Mesendoderm (in vitro differentiated cells): ENCODE measurements around the gene SLC16A6.
"Not testable (repeated sequence)": the region's sequence is repeated elsewhere in the genome, so short reads cannot be mapped to it uniquely, and the experiment has no call there.

Experiments used
- DNase-seq: peaks from one replicate; pipeline ENCODE4 v3.0.0; 2013
- H2AK5ac ChIP-seq: 2 replicates; pipeline ENCODE4 v1.6.1; 2013; ENCODE audit warnings: low read length, inconsistent platforms
- H2BK120ac ChIP-seq: 2 replicates; pipeline ENCODE4 v1.6.1; 2013; ENCODE audit warnings: low read depth, mild to moderate bottlenecking, low read length, moderate library complexity, mixed read lengths
- H2BK15ac ChIP-seq: replicated peaks from 2 replicates; pipeline ENCODE4 v1.6.1; 2013; ENCODE audit warnings: low read depth, mild to moderate bottlenecking, moderate library complexity
- H2BK5ac ChIP-seq: 2 replicates; pipeline ENCODE4 v1.6.1; 2013; ENCODE audit warnings: low read length, inconsistent platforms
- H3K18ac ChIP-seq: 2 replicates; pipeline ENCODE4 v1.6.1; 2013; ENCODE audit warnings: mild to moderate bottlenecking, low read length, mixed read lengths
- H3K23ac ChIP-seq: one replicate; pipeline ENCODE4 v1.6.1; 2013; ENCODE audit warnings: low read length
- H3K27ac ChIP-seq: 2 replicates; pipeline ENCODE4 v1.5.1; 2013; ENCODE audit warnings: low read depth, mild to moderate bottlenecking, inconsistent platforms, low read length, moderate library complexity
- H3K27me3 ChIP-seq: 2 replicates; pipeline ENCODE4 v1.6.1; 2013; ENCODE audit warnings: low read length, control low read depth, mild to moderate bottlenecking, inconsistent platforms; ENCODE audit not compliant: insufficient read depth, poor library complexity
- H3K36me3 ChIP-seq: 2 replicates; pipeline ENCODE4 v1.6.1; 2013; ENCODE audit warnings: low read length, inconsistent platforms; ENCODE audit not compliant: control insufficient read depth, insufficient read depth
- H3K4ac ChIP-seq: one replicate; pipeline ENCODE4 v1.6.1; 2013; ENCODE audit warnings: low read depth, mild to moderate bottlenecking, low read length, moderate library complexity
- H3K4me1 ChIP-seq: 2 replicates; pipeline ENCODE4 v1.6.1; 2013; ENCODE audit warnings: low read depth, low read length, inconsistent platforms; ENCODE audit not compliant: control insufficient read depth
- H3K4me2 ChIP-seq: 2 replicates; pipeline ENCODE4 v1.6.1; 2013; ENCODE audit warnings: low read length
- H3K4me3 ChIP-seq: 2 replicates; pipeline ENCODE4 v1.5.1; 2013; ENCODE audit warnings: mild to moderate bottlenecking, low read length
- H3K56ac ChIP-seq: one replicate; pipeline ENCODE4 v1.6.1; 2013; ENCODE audit warnings: low read length
- H3K79me1 ChIP-seq: 2 replicates; pipeline ENCODE4 v1.6.1; 2013; ENCODE audit warnings: low read length, inconsistent platforms
- H3K79me2 ChIP-seq: 2 replicates; pipeline ENCODE4 v1.6.1; 2013; ENCODE audit warnings: mild to moderate bottlenecking, low read length; ENCODE audit not compliant: control insufficient read depth, insufficient read depth
- H3K9ac ChIP-seq: 2 replicates; pipeline ENCODE4 v1.6.1; 2013; ENCODE audit warnings: low read length, inconsistent platforms
- H4K5ac ChIP-seq: one replicate; pipeline ENCODE4 v1.6.1; 2013; ENCODE audit warnings: low read length
- H4K8ac ChIP-seq: one replicate; pipeline ENCODE4 v1.6.1; 2013; ENCODE audit warnings: low read depth, mild to moderate bottlenecking, control low read depth, low read length, moderate library complexity
- WGBS: extraction: QIAGEN DNeasy Blood & Tissue Kit; methylation state at CpG from one replicate; pipeline ENCODE4 v1.1.7; 2013; ENCODE audit warnings: low lambda C conversion rate, missing lambda C conversion rate; ENCODE audit not compliant: insufficient coverage; ENCODE audit errors: extremely low coverage; 5-methylcytosine and 5-hydroxymethylcytosine counted together

Gene SLC16A6

GRCh38 chr17:68288804-68289203 lies 2.1 kb downstream of the SLC16A6 start:
- H3K27ac ChIP-seq: no peak overlapping the region
- WGBS: no CpG with 5 or more reads among the region's 7 CpGs
- no peak overlapping the region for H3K9ac ChIP-seq
- H3K4me2 ChIP-seq: no peak overlapping the region
- H4K8ac ChIP-seq: no peak overlapping the region
- H3K27me3 ChIP-seq: peaks cover 9% of the 10 kb centered on the region
- no peaks in the 10 kb centered on the region for H3K36me3 ChIP-seq
- H2BK15ac ChIP-seq: no peak overlapping the region
- H2AK5ac ChIP-seq: no peak overlapping the region
- H2BK120ac ChIP-seq: no peak overlapping the region
- H3K79me1 ChIP-seq: no peaks in the 10 kb centered on the region
- no peak overlapping the region for H4K5ac ChIP-seq
- H3K4ac ChIP-seq: no peak overlapping the region
- no peak overlapping the region for H3K23ac ChIP-seq
- DNase-seq: peak; percentile 27
- H2BK5ac ChIP-seq: no peak overlapping the region
- no peak overlapping the region for H3K56ac ChIP-seq
- no peaks in the 10 kb centered on the region for H3K79me2 ChIP-seq
- H3K4me3 ChIP-seq: no peak overlapping the region
- H3K18ac ChIP-seq: no peak overlapping the region
- H3K4me1 ChIP-seq: no peaks in the 10 kb centered on the region

- no peak overlapping the region for H2AK5ac ChIP-seq
Measured at GRCh38 chr17:68288375-68288774, 2.6 kb downstream of the SLC16A6 start.

GRCh38 chr17:68281965-68282364 lies 9.0 kb downstream of the SLC16A6 start:
- not testable (repeated sequence) for H2BK5ac ChIP-seq, H3K18ac ChIP-seq, H2BK15ac ChIP-seq, H3K79me2 ChIP-seq, H3K27me3 ChIP-seq, H3K23ac ChIP-seq, H4K8ac ChIP-seq, H3K4ac ChIP-seq, H3K9ac ChIP-seq, H3K4me2 ChIP-seq, DNase-seq, H3K4me1 ChIP-seq, H4K5ac ChIP-seq, H3K27ac ChIP-seq, H2BK120ac ChIP-seq, H3K4me3 ChIP-seq, H3K79me1 ChIP-seq, H3K36me3 ChIP-seq, H2AK5ac ChIP-seq, H3K56ac ChIP-seq
- WGBS: no CpG with 5 or more reads among the region's 6 CpGs

More at GRCh38 chr17:68288375-68288774, 2.6 kb downstream of the SLC16A6 start:
- Histone ChIP-seq H3K27ac (no peak overlapping the region), H3K4me3 (no peak overlapping the region), H4K8ac (no peak overlapping the region), H3K4ac (no peak overlapping the region), H3K27me3 (peaks cover 9% of the 10 kb centered on the region), H3K79me2 (no peaks in the 10 kb centered on the region), H3K18ac (no peak overlapping the region), H3K23ac (no peak overlapping the region), H3K79me1 (no peaks in the 10 kb centered on the region), H4K5ac (no peak overlapping the region), H3K9ac (no peak overlapping the region), H2BK5ac (no peak overlapping the region), H3K36me3 (no peaks in the 10 kb centered on the region), H2BK15ac (no peak overlapping the region), H2BK120ac (no peak overlapping the region), H3K4me1 (no peaks in the 10 kb centered on the region), H3K4me2 (no peak overlapping the region), H3K56ac (no peak overlapping the region)
- DNase-seq: peak; percentile 8
- no CpG with 5 or more reads among the region's 5 CpGs for WGBS

- no peak overlapping the region for H3K4me3 ChIP-seq
- no peaks in the 10 kb centered on the region for H3K4me1 ChIP-seq
- H3K4me2 ChIP-seq: no peak overlapping the region
- WGBS: no CpG with 5 or more reads among the region's 5 CpGs
- no peak overlapping the region for H4K5ac ChIP-seq
- H3K27me3 ChIP-seq: no peaks in the 10 kb centered on the region
- no peak overlapping the region for H3K18ac ChIP-seq
- H3K56ac ChIP-seq: no peak overlapping the region
- no peak overlapping the region for H2BK15ac ChIP-seq
- H2AK5ac ChIP-seq: no peak overlapping the region
- no peaks in the 10 kb centered on the region for H3K36me3 ChIP-seq
- no peaks in the 10 kb centered on the region for H3K79me2 ChIP-seq
- H3K9ac ChIP-seq: no peak overlapping the region
- no peak overlapping the region for H4K8ac ChIP-seq
- no peaks in the 10 kb centered on the region for H3K79me1 ChIP-seq
- no peak overlapping the region for H2BK120ac ChIP-seq
- no peak overlapping the region for H3K23ac ChIP-seq
- H3K4ac ChIP-seq: no peak overlapping the region
- H2BK5ac ChIP-seq: no peak overlapping the region
- peak; percentile 13 for DNase-seq
- no peak overlapping the region for H3K27ac ChIP-seq
Measured at GRCh38 chr17:68277807-68278206, 13.1 kb downstream of the SLC16A6 start.

GRCh38 chr17:68276339-68276738 lies 14.6 kb downstream of the SLC16A6 start:
- H4K5ac ChIP-seq, H3K4me2 ChIP-seq, H2BK5ac ChIP-seq, H3K27ac ChIP-seq, H3K27me3 ChIP-seq, H3K4me3 ChIP-seq, H3K79me2 ChIP-seq, H2AK5ac ChIP-seq, H3K56ac ChIP-seq, H2BK15ac ChIP-seq, H3K4me1 ChIP-seq, H3K9ac ChIP-seq, DNase-seq, H3K79me1 ChIP-seq, H3K23ac ChIP-seq, H3K18ac ChIP-seq, H4K8ac ChIP-seq, H3K4ac ChIP-seq, H2BK120ac ChIP-seq, H3K36me3 ChIP-seq: not testable (repeated sequence)
- WGBS: no CpG with 5 or more reads among the region's 3 CpGs

- no peak overlapping the region for H3K27ac ChIP-seq
- H3K79me2 ChIP-seq: no peaks in the 10 kb centered on the region
- no peak overlapping the region for H2BK15ac ChIP-seq
- no peak overlapping the region for H3K56ac ChIP-seq
- H3K9ac ChIP-seq: no peak overlapping the region
- no peaks in the 10 kb centered on the region for H3K79me1 ChIP-seq
- H4K5ac ChIP-seq: no peak overlapping the region
- H2BK120ac ChIP-seq: no peak overlapping the region
- H3K27me3 ChIP-seq: no peaks in the 10 kb centered on the region
- no peaks in the 10 kb centered on the region for H3K36me3 ChIP-seq
- no peak overlapping the region for H2AK5ac ChIP-seq
- no peak overlapping the region for H2BK5ac ChIP-seq
- H3K18ac ChIP-seq: no peak overlapping the region
- no peak overlapping the region for H3K4ac ChIP-seq
- no peak overlapping the region for H3K4me3 ChIP-seq
- H3K4me1 ChIP-seq: no peaks in the 10 kb centered on the region
- no peak overlapping the region for H3K4me2 ChIP-seq
- no CpG with 5 or more reads among the region's 11 CpGs for WGBS
- no peak for DNase-seq
- no peak overlapping the region for H4K8ac ChIP-seq
- no peak overlapping the region for H3K23ac ChIP-seq
Measured at GRCh38 chr17:68273722-68274121, 17.2 kb downstream of the SLC16A6 start.
